ENCODE measurements around the gene LTBP3. TPM values are rescaled to one million over a fixed set of nuclear protein-coding genes. Genes with fewer than 3 reads are reported as not detected.

The LTBP3 gene
- total and polyA plus RNA-seq, 10 donors = 20.6 to 137 (median 87.5) TPM

GRCh38 chr11:65588199-65589054, 30.3 kb upstream of the LTBP3 start:
- WGBS, 5 donors = 19 to 31% (median 22%) methylated on average over 10 to 13 of the region's 13 CpGs
- H3K4me1 ChIP-seq = peaks cover 50 to 96% (median 74%) of the 10 kb centered on the region in 6 donors
- H3K27me3 ChIP-seq (replicated peaks in 1 of 7) = no peaks in the 10 kb centered on the region
- peak overlapping the region; percentile 65 to 92 (median 82) for H3K27ac ChIP-seq
- TF ChIP-seq POLR2A (IDR thresholded peaks at IDR 0.05) (no peak), POLR2AphosphoS5 (IDR thresholded peaks at IDR 0.05) (peak; percentile 58 to 62 (median 60)), CTCF (IDR thresholded peaks at IDR 0.05 in 8 of 11, conservative IDR thresholded peaks at IDR 0.05 in 3 of 11) (peak; percentile 73 to 89 (median 83))
- DNase-seq = peak; percentile 92
- intact Hi-C loops (cut with DNase I; ENCODE audit: low total_unique reads) = loop anchor here (5.0 kb wide), 1 partner anchor 46 kb away; no protein-coding TSS in a partner anchor
- H3K4me3 ChIP-seq = peak overlapping the region in 3 of 8 donors; percentile 3 to 35 (median 14)
- H3K9me3 ChIP-seq = no peaks in the 10 kb centered on the region
- H3K36me3 ChIP-seq = peaks cover 3 to 92% (median 69%) of the 10 kb centered on the region in 6 donors

- TF ChIP-seq POLR2AphosphoS5 (IDR thresholded peaks at IDR 0.05) (peak in 2 of 3 donors; percentile 4 to 45), CTCF (IDR thresholded peaks at IDR 0.05 in 8 of 11, conservative IDR thresholded peaks at IDR 0.05 in 3 of 11) (no peak)
- DNase-seq = no peak
- Histone ChIP-seq H3K27ac (peak overlapping the region; percentile 65 to 92 (median 82)), H3K4me3 (peak overlapping the region in 3 of 8 donors; percentile 2 to 35 (median 5)), H3K36me3 (peaks cover 3 to 92% (median 65%) of the 10 kb centered on the region in 6 donors), H3K4me1 (peaks cover 48 to 97% (median 68%) of the 10 kb centered on the region in 6 donors), H3K9me3 (no peaks in the 10 kb centered on the region), H3K27me3 (replicated peaks in 1 of 7) (no peaks in the 10 kb centered on the region)
- intact Hi-C loops (cut with DNase I; ENCODE audit: low total_unique reads) = loop anchor here (5.0 kb wide), 1 partner anchor 44 kb away; no protein-coding TSS in a partner anchor
- 50 to 68% (median 58%) methylated on average over 1 to 2 of the region's 2 CpGs for WGBS, 5 donors
Measured at GRCh38 chr11:65586676-65587075, 28.5 kb upstream of the LTBP3 start.

- no peak for DNase-seq
- Histone ChIP-seq H3K27ac (peak overlapping the region in 7 of 8 donors; percentile 28 to 92 (median 84)), H3K9me3 (no peaks in the 10 kb centered on the region), H3K27me3 (replicated peaks in 1 of 7) (no peaks in the 10 kb centered on the region), H3K4me3 (peak overlapping the region in 2 of 8 donors; percentile 5 to 35), H3K4me1 (peaks cover 48 to 97% (median 66%) of the 10 kb centered on the region in 6 donors), H3K36me3 (peaks cover 3 to 92% (median 65%) of the 10 kb centered on the region in 6 donors)
- intact Hi-C loops (cut with DNase I; ENCODE audit: low total_unique reads) = loop anchor here (5.0 kb wide), 1 partner anchor 44 kb away; no protein-coding TSS in a partner anchor
- TF ChIP-seq CTCF (IDR thresholded peaks at IDR 0.05 in 8 of 11, conservative IDR thresholded peaks at IDR 0.05 in 3 of 11) = no peak
- TF ChIP-seq POLR2A (IDR thresholded peaks at IDR 0.05) = no peak
- no peak for TF ChIP-seq POLR2AphosphoS5 (IDR thresholded peaks at IDR 0.05)
- 67 to 76% (median 73%) methylated on average over 3 to 4 of the region's 4 CpGs for WGBS, 5 donors
Measured at GRCh38 chr11:65586247-65586630, 28.1 kb upstream of the LTBP3 start.

All from spleen (tissue), 11 donors.